ENCODE data around the gene OSMR. TPM values are rescaled to one million over a fixed set of nuclear protein-coding genes. Genes with fewer than 3 reads are reported as not detected.

OSMR gene
- total and polyA plus RNA-seq, 3 donors from 2014 or later: 12.9 to 18.3 (median 13.5) TPM

- 74 to 89% methylated on average over 5 of the region's 5 CpGs for WGBS, 2 donors
- intact Hi-C loops (cut with DNase I; ENCODE audit: low total_unique reads): no loop called here
Observed at GRCh38 chr5:38867416-38867815, 21.6 kb downstream of the OSMR start.

GRCh38 chr5:38870595-38870994 is 24.8 kb downstream of the OSMR start:
- 91 to 92% methylated on average over 1 of the region's 1 CpG for WGBS, 2 donors
- H3K27me3 ChIP-seq: no peaks in the 10 kb centered on the region
- no peak overlapping the region for H3K4me3 ChIP-seq
- no peaks in the 10 kb centered on the region for H3K9me3 ChIP-seq
- no peak for TF ChIP-seq POLR2A (IDR thresholded peaks at IDR 0.05)
- TF ChIP-seq, protein P1, sequence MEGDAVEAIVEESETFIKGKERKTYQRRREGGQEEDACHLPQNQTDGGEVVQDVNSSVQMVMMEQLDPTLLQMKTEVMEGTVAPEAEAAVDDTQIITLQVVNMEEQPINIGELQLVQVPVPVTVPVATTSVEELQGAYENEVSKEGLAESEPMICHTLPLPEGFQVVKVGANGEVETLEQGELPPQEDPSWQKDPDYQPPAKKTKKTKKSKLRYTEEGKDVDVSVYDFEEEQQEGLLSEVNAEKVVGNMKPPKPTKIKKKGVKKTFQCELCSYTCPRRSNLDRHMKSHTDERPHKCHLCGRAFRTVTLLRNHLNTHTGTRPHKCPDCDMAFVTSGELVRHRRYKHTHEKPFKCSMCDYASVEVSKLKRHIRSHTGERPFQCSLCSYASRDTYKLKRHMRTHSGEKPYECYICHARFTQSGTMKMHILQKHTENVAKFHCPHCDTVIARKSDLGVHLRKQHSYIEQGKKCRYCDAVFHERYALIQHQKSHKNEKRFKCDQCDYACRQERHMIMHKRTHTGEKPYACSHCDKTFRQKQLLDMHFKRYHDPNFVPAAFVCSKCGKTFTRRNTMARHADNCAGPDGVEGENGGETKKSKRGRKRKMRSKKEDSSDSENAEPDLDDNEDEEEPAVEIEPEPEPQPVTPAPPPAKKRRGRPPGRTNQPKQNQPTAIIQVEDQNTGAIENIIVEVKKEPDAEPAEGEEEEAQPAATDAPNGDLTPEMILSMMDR (IDR thresholded peaks at IDR 0.05): no peak
- H3K27ac ChIP-seq: no peak overlapping the region
- intact Hi-C loops (cut with DNase I; ENCODE audit: low total_unique reads): no loop called here
- no peaks in the 10 kb centered on the region for H3K4me1 ChIP-seq
- no peak for DNase-seq
- H3K36me3 ChIP-seq (ENCODE audit: low read depth, missing control alignments): no peaks in the 10 kb centered on the region

More at GRCh38 chr5:38867416-38867815, 21.6 kb downstream of the OSMR start:
- no peak for TF ChIP-seq POLR2A (IDR thresholded peaks at IDR 0.05)
- TF ChIP-seq, protein P1 (IDR thresholded peaks at IDR 0.05): no peak
- Histone ChIP-seq H3K9me3 (no peaks in the 10 kb centered on the region), H3K27ac (no peak overlapping the region), H3K36me3 (ENCODE audit: low read depth, missing control alignments) (no peaks in the 10 kb centered on the region), H3K4me1 (no peaks in the 10 kb centered on the region), H3K4me3 (no peak overlapping the region), H3K27me3 (no peaks in the 10 kb centered on the region)
- no peak for DNase-seq

GRCh38 chr5:38871058-38871605 is 25.3 kb downstream of the OSMR start:
- H3K27me3 ChIP-seq: no peaks in the 10 kb centered on the region
- DNase-seq: no peak
- WGBS, 2 donors: 50 to 57% methylated on average over 2 of the region's 2 CpGs
- no peaks in the 10 kb centered on the region for H3K4me1 ChIP-seq
- no peak overlapping the region for H3K27ac ChIP-seq
- no peaks in the 10 kb centered on the region for H3K36me3 ChIP-seq (ENCODE audit: low read depth, missing control alignments)
- H3K4me3 ChIP-seq: no peak overlapping the region
- TF ChIP-seq POLR2A (IDR thresholded peaks at IDR 0.05): no peak
- TF ChIP-seq, protein P1 (IDR thresholded peaks at IDR 0.05): no peak
- no peaks in the 10 kb centered on the region for H3K9me3 ChIP-seq
- intact Hi-C loops (cut with DNase I; ENCODE audit: low total_unique reads): no loop called here

DNA sequence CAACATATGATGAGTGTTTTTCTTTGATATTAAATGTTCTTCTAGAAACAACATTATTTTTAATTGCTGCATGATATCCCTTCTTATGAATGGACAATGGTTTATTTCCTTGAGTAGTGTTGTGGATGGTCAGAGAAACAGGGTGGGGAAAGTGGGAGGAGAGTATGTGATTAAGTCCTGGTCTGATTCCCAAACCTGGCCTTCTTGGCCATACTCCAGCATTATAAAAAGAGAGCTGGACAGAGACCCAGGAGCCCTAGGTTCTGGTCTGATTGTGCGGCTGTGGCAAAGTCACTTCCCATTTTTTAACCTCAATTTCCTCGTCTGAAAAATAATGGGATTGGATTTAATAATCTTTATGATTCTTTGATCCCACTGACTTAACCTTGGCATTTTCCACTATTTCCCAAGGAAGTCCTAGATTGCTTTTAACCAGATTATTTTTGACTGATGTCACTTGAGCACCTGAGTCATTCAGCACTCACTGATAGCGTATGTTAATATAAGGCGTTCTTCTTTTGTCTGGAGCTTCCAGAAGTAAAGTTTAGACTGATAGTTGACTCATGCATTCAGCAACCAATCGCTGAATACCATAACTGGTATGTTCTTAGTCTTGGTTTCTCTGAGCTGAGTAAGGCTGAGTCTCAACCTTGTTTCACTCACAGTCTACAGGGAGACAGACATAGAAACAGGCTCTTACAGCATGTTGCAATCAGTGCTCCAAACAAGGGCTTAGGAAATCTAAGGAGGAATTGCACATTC is 26.2 kb downstream of the OSMR start:
- H3K9me3 ChIP-seq: no peaks in the 10 kb centered on the region
- H3K27ac ChIP-seq: no peak overlapping the region
- DNase-seq: no peak
- no peaks in the 10 kb centered on the region for H3K36me3 ChIP-seq (ENCODE audit: low read depth, missing control alignments)
- no peaks in the 10 kb centered on the region for H3K27me3 ChIP-seq
- intact Hi-C loops (cut with DNase I; ENCODE audit: low total_unique reads): no loop called here
- H3K4me1 ChIP-seq: no peaks in the 10 kb centered on the region
- 69 to 73% methylated on average over 5 of the region's 5 CpGs for WGBS, 2 donors
- TF ChIP-seq POLR2A (IDR thresholded peaks at IDR 0.05): no peak
- TF ChIP-seq, protein P1 (IDR thresholded peaks at IDR 0.05): no peak
- no peak overlapping the region for H3K4me3 ChIP-seq

All from testis (tissue), 3 donors.